Stimulated activated CD4-positive, alpha-beta T cell treated with anti-CD3 and anti-CD28 coated beads, Interleukin-1b, Interleukin-23, amount 100 ng/mL, for 1 hour (primary cell): Measurements from ENCODE around the gene GAB4.

ENCODE experiments used
- DNase-seq, 2 donors: peaks; one replicate each; pipeline ENCODE4 v3.0.0-alpha.2; 2020; ENCODE audit warnings: low read depth in 2 of 2

The GAB4 gene

DNA sequence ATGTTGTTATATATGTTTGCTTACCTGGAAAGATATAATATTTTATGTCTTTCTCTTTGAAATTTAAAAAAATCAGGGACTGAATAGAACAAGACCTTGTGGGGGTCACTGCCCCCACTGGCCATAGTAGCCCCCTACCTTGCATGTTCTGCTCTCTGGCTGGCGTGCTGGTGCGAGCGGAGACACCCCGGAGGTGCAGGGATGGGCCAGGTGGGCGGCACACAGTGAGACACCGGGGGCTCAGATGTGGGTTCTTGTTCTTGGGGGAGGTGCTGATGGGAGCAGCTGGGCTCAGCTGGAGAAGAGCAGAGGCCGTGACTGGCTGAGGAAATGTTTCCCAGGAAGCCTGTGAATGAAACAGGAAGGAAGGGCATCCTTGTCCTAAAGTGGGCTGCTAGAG lies 20.2 kb downstream of the GAB4 start:
- DNase-seq, result no peak

DNA sequence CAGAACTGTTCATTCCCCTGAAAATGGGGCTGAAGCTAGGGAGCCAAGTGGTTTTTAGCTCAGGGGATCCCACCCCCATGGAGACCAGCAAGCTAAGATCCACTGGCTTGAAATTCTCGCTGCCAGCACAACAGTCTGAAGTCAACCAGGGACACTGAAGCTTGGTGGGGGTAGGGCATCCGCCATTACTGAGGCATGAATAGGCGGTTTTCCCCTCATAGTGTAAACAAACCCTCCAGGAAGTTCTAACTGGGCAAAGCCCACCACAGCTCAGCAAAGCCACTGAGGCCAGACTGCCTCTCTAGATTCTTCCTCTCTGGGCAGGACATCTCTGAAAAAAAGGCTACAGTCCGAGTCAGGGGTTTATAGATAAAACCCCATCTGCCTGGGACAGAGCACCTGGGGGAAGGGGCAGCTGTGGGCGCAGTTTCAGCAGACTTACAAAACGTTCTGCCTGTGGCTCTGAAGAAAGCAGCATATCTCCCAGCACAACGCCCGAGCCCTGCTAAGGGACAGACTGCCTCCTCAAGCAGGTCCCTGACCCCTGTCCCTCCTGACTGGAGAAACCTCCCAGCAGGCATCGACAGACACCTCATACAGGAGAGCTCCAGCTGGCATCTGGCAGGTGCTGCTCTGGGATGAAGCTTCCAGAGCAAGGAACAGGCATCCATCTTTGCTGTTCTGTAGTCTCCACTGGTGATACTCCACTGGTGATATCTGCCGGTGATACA lies 32.7 kb downstream of the GAB4 start:
- no peak for DNase-seq

DNA sequence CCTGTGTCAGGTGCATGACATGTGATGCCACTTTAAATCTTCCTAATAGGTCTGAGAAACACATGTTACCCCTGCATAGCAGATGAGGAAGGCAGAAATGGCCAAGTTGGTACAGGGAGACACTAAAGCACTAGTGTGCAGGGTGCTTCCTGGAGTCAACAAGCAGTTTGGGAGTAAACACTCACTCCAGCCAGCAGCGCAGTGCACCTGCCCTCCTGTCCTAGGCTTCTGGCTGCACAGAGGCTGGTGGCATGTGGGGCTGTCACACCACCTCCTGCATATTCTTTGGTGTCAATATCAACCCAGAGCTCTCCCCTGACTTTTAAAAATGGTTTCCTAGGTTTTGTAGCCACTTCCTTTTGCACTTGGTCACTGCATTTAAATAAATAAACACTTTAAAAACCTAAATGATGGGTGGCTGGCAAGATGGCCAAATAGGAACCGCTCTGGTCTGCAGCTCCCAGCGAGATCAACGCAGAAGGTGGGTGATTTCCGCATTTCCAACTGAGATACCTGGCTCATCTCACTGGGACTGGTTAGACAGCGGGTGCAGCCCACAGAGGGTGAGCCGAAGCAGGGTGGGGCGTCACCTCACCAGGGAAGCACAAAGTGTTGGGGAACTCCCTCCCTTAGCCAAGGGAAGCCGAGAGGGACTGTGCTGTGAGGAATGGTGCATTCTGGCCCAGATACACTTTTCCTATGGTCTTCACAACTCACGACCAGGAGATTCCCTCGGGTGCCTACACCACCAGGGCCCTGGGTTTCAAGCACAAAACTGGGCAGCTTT lies 33.5 kb downstream of the GAB4 start:
- no peak for DNase-seq

DNA sequence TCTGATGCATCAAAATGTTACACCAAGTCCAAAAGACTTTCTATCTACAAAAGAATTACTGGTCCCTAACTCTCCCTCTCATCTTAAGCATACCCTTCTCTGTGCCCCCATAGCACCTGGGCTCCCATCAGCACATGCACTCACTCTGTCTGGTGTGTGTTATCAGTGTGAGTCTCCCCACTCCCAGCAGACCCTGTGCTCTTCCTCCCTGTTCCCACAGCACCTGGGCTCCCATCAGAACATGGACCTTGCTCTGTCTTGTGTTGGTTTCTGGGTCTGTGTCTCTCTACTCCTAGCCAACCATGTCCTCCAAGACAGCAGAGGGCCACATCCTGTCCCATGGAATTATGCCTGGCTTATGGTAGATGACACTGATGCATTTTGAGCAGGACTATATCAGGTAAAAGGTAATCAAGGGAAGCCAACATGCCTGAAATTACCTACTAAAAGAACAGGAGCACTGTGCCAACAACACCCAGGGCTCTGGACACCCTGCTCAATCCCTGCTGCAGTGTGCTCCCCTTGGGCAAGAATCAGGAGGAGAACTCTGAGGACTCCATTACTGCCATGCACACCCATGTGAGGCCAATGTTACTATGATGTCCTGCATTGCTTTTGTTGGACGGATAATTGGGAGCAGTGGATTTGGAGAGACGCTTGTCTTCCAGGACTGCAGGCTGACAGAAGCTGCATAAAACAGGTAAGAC lies 34.3 kb downstream of the GAB4 start:
- DNase-seq, result no peak

DNA sequence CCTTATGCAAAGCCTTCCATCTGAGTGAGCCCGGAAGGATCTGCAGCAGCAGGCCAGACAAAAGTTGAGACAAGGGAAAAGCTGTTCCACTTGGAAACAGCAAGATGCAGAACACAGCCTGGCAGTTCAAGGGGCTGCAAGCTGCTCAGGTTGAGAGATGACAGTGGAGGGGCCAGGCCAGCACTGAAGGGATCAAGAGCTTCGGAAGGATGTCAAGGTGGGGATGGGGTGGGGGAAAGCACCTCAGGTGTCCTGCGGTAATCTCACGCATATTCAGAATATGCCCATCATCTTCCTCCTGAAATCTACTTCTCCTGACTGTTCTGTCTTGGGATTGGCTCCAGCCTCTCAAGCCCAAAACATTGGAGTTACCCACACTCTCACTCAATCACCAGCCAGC lies 35.7 kb downstream of the GAB4 start:
- DNase-seq, result no peak

DNA sequence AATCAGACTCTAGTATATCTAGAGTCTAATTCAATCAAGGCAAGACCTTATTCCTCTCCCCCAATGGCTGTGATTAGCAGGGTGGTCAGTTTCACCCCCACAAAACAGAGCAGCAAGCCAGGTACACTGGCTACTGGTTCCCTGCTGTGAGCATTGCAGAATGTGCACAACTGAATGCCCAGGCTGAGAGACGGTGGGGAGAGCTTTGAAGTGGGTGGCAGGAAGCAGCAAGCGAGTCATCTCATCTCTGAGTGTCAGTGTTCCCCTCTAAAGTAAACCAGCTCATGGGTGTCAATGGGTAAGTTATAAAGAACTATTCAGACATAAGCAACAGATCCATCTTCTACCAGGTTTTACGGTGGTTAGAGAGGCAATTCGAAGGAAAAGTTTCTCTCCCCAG lies 37.6 kb downstream of the GAB4 start:
- DNase-seq, result no peak

DNA sequence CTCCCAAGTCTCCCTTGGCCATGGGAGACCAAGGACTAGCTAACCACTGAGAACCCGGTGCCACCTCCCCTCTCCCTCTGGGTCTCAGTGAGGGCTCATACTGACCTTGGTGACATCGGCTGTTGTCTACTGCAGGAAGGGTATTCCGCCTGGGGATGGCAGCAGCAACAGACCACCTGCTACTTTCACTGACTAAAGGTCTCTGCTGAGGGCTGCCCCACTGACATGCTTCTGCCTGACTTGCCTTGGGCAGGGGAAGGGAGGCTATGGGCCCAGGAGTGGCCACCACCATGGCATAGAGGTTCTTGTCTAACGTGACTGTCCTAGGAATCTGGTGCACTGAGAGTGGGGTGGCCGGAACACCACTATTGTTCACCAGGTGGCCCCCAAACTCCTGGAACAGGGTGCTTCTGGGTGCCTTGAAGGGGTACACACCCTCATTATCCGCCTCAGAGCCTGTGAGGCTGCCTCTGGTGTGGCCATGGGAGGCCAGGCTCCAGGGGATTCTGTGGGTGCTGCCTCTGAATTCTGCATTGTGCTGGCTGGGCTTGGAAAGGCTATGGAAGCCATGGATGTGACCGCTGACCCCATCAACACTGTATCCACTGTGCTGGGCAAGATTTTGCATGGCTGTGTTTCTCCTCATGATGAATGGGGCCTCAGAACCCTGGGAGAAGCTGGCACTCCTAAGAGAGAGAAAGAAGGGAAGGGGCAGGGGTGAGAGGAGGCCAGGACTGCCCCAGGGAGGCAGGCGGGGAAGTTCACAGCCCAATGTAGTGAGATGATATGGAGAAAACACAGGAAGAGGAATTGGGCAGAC lies 38.3 kb downstream of the GAB4 start:
- no peak for DNase-seq

DNA sequence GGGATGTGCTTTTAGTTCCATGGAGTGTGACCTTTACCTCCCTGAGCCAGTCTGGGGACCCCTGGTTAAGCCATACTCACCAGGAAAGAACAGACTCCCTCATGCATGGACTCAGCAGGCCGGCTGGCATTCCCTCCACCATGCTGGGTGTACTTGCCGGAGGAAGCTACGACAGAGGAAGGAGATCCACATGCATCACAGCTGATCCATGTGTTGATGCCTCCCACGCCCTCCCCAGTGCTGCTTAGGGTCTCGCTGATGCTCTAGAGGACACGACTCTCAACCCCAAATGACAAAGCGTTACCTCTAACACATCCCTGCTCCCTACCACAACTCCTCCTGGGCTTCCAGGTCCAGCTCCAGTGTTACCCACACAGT lies 39.8 kb downstream of the GAB4 start:
- DNase-seq, result no peak

DNA sequence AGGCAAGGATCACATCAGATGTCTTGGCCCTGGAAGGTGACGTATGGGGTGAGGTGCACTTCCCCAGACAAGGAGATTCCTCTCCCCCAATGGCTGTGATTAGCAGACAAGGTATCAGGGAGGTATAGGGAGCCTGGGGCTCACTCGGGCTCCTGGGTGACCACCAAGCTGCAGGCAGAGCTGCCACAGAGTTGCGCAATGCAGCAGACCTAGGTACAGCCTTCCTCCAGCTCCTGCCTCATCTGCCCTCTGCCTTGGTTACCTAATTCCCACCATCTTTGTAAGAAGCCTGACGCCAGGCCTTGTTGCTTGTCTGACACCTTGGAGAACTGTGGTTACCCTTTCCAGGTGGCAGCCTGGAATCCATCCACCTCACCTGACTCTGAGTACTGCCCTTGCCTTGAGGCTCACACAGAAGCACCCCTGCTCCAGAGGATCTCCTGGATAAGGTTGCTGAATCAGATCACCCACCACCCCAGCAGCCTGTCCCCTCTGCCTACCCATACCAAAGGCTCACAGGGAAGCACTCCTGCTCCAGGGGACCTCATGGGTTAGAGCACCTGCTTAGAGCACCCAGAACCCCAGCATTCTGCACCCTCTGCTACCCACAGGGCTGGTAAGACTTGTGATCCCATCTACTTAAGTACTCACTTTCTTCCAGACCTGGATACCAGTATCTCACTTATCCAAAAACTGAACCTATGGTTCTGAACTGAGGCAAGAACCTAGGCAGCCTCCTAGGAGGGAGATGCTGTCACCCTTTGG lies 40.4 kb downstream of the GAB4 start:
- no peak for DNase-seq

DNA sequence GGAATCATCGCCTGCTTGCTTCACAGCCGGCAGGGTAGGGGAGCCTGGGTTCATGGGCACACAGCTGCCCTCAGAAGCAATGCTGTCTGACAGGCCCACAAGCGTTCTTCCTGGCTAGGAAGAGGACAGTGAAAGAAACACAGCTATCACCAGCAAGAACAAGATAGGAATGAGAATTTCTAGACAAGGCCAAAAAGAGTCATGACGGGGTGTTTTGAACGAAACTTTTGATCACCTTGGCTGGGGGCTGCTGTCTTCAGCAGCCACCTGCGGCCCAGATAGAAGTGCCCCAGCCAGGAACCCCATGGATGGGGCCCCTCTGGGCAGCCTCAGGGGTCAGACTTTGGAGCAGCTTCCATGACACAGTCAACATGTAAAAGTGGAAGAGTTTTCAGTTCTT lies 41.8 kb downstream of the GAB4 start:
- DNase-seq, result no peak

DNA sequence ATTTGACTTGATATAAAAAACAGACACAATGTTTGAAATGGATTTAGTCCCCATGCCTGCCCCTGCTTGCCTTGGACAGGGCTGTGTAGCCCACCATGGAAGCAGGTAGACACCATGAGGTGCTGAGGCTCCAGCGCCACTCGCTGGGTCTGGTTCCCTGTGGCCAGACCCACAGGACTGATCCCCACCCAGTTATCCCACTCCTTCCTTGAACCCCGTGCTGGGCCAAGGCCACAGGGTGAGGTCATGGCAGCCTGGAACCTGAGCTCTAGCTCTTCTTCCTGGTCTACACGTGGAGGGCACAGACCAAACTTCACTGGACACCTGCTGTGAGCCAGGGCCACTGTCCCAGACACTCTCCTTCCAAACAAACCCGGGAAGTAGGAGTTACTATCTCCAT lies 42.5 kb downstream of the GAB4 start:
- DNase-seq, result no peak

DNA sequence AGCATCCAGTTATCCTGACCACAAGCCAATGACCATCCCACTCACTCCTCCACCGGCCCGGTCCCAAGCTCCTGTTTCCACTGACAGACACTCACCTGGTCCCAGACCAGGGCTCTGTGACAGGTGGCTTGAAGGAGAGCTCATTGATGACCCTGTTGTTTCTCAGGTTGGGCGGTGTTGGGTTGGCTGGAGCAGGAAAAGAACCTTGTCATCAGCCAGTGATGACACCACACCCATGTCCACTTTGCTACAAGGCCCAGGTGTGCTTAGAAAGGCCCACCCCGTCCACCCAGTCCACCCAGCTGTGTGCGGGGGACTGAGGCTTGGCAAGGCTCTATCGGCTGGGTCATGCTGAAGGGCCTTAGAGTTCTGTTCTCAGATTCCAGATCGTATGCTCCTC lies 42.9 kb downstream of the GAB4 start:
- no peak for DNase-seq

DNA sequence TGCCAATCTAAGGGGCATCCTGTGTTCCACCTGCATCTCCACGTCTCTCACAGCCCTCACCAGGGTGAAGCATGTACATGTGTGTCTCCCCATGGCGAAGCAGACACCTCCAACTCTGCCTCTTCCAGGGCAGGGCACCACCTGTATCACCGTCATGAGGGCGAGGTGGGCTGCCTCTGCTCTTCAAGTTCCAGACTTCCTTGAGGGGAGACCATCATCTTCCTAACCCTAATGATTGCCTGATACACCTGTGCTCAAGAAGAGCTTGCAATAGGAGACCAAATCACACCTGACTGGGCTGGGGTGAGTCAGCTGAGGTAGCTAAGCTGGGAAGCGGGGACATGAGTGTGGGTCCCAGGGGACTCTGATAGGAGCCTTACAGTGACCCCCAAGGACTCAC lies 43.7 kb downstream of the GAB4 start:
- DNase-seq, result no peak

DNA sequence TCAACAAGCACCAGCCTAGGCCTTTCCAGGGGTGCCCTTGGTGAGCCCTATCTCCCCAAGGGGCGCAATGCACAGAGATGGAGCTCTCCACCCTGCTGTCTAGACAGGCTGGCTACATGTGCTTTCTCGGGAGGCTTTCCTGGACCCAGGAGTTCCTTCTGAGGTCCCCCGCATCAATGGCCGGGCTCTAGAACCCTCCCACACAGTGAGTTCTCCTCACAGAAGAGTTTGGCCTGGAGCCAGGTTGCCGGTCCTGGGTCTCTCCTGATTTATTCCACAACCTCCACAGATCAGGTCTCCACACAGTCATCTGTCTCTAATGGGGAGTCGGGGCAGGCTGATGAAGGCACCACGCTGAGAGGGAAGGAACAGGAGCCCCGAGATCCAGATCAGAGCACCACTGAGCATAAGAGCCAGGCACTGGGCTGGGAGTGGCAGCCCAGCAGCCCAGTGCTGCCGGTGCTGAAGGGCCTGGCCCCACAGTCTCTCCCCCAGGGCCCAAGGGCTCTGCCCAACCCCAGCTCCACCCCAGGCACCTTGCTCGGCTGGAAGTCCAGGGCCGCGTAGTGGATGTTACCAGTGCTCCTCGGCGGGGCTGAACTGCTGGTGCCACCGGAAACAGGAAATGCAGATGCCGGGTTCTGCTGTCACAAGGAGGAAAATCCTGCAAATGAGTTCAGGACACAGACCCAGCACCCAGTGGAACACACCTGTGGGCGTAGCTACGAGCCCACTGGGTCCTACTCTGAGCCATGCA lies 44.7 kb downstream of the GAB4 start:
- DNase-seq, result no peak

DNA sequence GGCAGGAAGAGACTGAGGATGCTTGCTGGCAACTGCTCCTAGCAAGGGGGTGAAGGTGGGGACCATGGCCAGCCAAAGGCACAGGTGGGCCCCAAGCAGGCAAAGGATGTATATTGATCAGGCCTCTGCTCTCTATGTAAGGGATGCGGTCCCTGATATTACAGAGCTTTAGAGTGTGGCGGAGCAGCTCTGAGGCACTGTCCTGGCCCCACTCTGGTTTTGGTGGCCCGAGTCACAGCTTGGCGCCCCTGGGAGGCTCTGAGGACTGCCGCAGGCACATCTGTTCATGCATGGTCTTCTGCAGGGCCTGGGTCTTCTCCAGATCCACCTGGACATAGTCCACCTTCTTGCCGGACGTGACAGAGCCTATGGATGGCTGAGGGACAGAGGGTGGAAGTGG lies 45.5 kb downstream of the GAB4 start:
- no peak for DNase-seq

DNA sequence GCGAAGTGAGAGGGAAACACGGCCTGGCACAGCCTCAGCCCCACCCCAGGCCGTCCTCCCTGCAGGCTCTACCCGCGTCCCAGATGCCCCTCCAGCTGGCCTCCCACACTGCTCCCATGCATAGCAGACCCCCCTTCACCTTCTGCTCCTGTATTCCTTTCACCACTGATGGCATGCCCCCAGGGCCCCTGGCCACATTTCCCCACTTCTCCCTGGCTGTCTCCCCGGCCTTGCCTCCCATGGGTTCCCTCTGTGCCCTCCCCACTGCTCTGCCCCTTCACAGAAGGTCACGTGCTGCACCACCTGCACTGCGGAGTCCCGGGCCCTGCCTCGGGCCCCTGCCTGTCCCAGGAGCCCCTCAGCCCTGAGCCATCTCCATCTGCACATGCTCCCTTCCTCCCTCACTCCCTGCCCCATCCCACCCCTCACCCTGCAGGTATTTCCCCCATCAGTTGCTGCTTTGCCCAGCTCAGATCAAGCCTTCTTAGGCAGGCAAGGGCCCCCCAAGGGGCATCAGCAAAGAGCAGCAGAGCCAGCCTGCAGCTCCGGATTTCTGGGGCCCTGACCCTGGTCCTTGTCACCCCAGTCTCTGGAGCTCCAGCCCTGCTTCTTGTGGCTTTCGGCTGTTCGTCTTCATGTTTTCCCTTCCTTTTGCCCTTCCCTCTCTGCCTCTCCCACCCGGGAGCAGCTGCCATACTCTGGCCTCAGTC lies 46.4 kb downstream of the GAB4 start:
- DNase-seq, result no peak

DNA sequence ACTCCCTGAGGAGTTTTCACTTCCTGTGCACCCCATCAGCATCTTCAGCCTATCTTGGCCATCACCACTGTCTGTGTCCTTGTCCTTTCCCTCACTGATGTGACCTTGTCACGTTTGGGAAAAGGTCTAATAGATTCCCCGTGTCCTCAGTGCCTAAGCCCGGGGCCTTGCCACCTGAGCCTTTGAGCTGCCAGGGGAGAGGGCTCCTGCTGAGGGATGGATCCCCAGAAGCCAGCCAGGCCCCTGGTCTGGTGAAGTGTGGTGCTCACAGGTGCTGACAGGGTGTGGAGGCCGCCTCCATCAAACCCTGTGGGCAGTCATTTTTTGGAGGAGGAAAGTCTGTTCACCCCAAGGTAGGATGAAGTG lies 47.2 kb downstream of the GAB4 start:
- DNase-seq, result no peak

DNA sequence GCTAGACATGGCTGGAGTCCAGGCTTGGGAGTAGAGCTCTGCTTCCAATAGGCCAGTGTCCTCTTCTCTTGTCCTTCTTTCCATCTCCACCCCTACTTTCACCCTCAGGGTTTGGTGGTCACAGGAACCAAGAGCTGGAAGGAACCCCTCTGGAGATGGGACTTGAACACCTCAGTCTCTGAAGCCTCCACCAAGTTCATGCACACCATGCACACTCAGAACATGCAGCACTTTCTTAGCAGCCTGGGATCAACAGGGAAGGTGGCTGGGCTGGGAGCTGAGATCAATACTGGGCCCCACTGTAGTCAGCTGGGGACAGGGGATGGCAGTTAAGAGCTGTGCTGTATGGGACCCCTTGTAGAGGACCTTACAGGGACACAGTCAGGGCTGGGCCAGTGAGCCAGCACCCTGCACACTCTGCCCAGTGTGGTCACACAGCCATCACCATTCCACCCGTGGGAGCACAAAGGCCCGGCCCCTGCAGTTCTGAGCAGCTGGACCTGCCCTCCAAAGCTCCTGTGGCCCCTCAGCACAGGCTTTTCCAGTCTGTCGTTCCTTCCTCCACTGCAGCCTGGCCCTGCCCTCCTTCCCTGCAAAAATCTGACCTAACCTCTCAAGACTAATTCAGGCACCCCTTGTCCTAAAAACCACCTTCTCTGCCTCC lies 47.7 kb downstream of the GAB4 start:
- DNase-seq, result no peak

DNA sequence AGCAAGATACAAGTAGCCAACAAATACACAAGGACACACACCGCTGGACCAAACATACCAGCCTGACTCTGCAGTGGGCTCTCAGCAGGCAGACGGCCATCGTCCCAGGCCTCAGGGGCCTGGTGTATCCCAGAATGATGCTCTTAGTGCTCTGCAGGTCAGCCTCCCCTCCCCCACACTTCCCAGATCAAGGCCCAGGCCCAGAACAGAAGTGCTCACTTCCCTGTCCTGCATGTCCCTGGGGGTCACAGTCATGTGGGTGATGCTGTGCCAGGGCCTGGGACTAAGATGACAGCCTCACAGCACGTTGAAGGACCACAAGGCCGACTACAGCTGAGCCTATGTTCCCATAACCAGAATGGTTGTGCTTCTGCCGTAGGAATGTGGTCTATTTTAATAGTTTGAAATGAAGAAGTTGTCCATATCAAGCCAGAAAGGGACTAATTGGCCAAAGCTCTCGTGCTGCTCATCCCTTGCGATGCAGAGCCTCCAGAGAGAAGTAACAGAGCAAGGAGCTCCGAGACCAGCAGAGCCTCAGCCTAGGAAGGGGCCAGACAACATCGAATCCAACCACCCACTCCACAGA lies 48.6 kb downstream of the GAB4 start:
- no peak for DNase-seq
